ENCODE results near the gene NOP53. TPM values are rescaled to one million over a fixed set of nuclear protein-coding genes. Genes with fewer than 3 reads are reported as not detected.
A peak's percentile ranks its signal among the peaks of the same experiment; 100 is the strongest.

NOP53 gene
- total and polyA plus RNA-seq, 2 of the 8 experiments (the other 6 are each of a cell fraction or from before 2014, with no cell fraction given), result 107 to 245 TPM

DNA sequence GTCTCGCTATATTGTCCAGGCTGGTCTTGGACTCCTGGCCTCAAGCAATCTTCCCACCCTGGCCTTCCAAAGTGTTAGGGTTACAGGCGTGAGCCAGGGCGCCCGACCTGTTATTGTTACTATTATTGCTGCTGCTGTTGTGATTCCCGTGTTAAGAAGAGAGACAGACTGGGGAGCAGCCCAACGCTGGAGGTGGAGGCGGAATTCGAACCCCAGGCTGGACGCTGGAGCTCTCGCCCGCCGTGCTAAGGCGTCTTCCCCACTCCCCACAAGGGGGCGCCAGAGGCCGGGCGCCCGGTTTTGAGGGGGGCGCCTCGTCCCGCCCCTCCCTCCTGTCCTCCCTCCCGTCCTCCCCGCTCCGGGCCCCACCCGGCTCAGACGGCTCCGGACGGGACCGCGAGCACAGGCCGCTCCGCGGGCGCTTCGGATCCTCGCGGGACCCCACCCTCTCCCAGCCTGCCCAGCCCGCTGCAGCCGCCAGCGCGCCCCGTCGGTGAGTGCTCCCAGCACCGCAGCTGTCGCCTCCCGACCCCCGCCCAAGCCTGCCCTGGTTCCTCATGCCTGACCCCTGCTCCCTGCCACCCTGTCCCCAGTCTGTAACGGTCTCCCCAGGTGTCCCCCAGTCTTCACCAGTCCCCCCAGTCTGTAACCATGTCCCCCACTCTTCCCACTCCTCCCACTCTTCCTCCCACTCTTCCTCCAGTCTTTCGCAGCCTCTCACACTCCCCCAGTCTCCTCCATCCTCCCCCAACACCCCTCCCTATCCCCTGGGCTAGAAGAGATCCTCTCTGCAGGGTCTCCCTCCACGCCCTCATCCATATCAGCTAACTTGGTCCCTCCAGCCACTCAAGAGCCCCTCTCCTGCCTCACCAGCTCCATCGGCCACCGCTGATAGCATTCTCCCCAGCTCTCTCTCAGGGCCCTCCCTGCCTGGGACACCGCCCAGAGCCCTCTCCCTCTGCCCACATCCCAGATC, 32.0 kb upstream of the NOP53 start, which contains the start of gene EHD2:
Gene EHD2 (plus strand): TSS at position 377 of the 976 bp plus-strand sequence. CDS start 3,191 bp downstream, outside the sequence.
- no peaks in the 10 kb centered on the region for H3K79me2 ChIP-seq (ENCODE audit: control insufficient read depth in 1 of 2, insufficient read depth in 2 of 2, low read length in 2 of 2)
- H4K91ac ChIP-seq (replicated peaks; ENCODE audit: insufficient read length, low read length), result peak within 1 kb of the TSS; percentile 18
- WGBS, 2 experiments (ENCODE audit: extremely low coverage in 1 of 2, insufficient coverage in 1 of 2, insufficient read length in 1 of 2, insufficient replicate concordance in 2 of 2, low coverage in 1 of 2, low lambda C conversion rate in 2 of 2, missing lambda C conversion rate in 1 of 2), result 32% methylated on average over 18 of the region's 52 CpGs; no CpG with 5 or more reads in 1 of the 2 experiments
- H2BK20ac ChIP-seq (ENCODE audit: low read length), result no peak within 1 kb of the TSS
- H3K36me3 ChIP-seq (ENCODE audit: control insufficient read depth in 2 of 4, insufficient read depth in 4 of 4, low read length in 3 of 4), result no peaks in the 10 kb centered on the region
- no peak within 1 kb of the TSS for H2AK5ac ChIP-seq (ENCODE audit: low read depth, low read length)
- no peak within 1 kb of the TSS for H3K56ac ChIP-seq (replicated peaks; ENCODE audit: insufficient read length, low read depth, low read length)
- DNase-seq (ENCODE audit: low read depth in 1 of 2, low spot score in 2 of 2), result peak in 1 of 2 experiments; percentile 89
- no peaks in the 10 kb centered on the region for H3K27me3 ChIP-seq (replicated peaks in 1 of 4; ENCODE audit: control insufficient read depth in 3 of 4, extremely low read depth in 1 of 4, insufficient read depth in 3 of 4, low read length in 3 of 4)
- H3K18ac ChIP-seq (ENCODE audit: extremely low read depth, low read length), result peak within 1 kb of the TSS; percentile 19; the same call in 1 of the 2 replicates
- peak within 1 kb of the TSS; percentile 47 to 66 (median 56) for H3K4me3 ChIP-seq (ENCODE audit: extremely low read depth in 1 of 4, insufficient read depth in 2 of 4, low read depth in 3 of 4, low read length in 4 of 4)
- H3K79me1 ChIP-seq (ENCODE audit: low read depth, low read length), result no peaks in the 10 kb centered on the region
- peaks cover 3% of the 10 kb centered on the region in 2 experiments; a peak in 1 of 4 replicates for H3K9me3 ChIP-seq (ENCODE audit: insufficient read depth in 2 of 2, low read depth in 1 of 2, low read length in 1 of 2)
- no peak within 1 kb of the TSS for H2BK12ac ChIP-seq (ENCODE audit: low read depth, low read length)
- no peaks in the 10 kb centered on the region for H3K4me1 ChIP-seq (replicated peaks in 1 of 4; ENCODE audit: control insufficient read depth in 3 of 4, insufficient read depth in 4 of 4, low read length in 3 of 4)
- no peak within 1 kb of the TSS for H3K14ac ChIP-seq (ENCODE audit: insufficient read length)
- no peak for FAIRE-seq
- H2BK120ac ChIP-seq (replicated peaks; ENCODE audit: low read depth, low read length), result no peak within 1 kb of the TSS
- H3K4me2 ChIP-seq (ENCODE audit: insufficient read depth in 1 of 2, low read depth in 2 of 2, low read length in 2 of 2), result peak within 1 kb of the TSS; percentile 38 to 63; a peak in 3 of 4 replicates
- peak within 1 kb of the TSS; percentile 92; the same call in 1 of the 2 replicates for H2BK15ac ChIP-seq (ENCODE audit: low read length)
- H3K23me2 ChIP-seq (ENCODE audit: low read depth, low read length), result peaks cover 5% of the 10 kb centered on the region; the same call in 1 of the 2 replicates
- ChIA-PET POLR2A (ENCODE audit: partially characterized antibody) (interaction anchor here (0.8 to 2.7 kb wide), 9 partner anchors 9 to 89 kb away, joined by 3 to 15 read pairs (median 4); partner anchors contain the start of gene NOP53), CTCF (ENCODE audit: partially characterized antibody) (interaction anchor here (0.5 to 24.9 kb wide), 39 partner anchors 10 to 1999 kb away, joined by 3 to 436 read pairs (median 4); partner anchors contain the start of genes KPTN and NOP53)
- no peak within 1 kb of the TSS for H3K4ac ChIP-seq (replicated peaks; ENCODE audit: insufficient read length, low read depth, low read length)
- no peaks in the 10 kb centered on the region for H4K20me1 ChIP-seq (replicated peaks in 1 of 2; ENCODE audit: control insufficient read depth in 1 of 2, insufficient read depth in 2 of 2, low read length in 2 of 2)
- no peak within 1 kb of the TSS for H2BK5ac ChIP-seq (ENCODE audit: low read depth, low read length)
- no peak within 1 kb of the TSS for H2AFZ ChIP-seq (ENCODE audit: low read length)
- no peak within 1 kb of the TSS for H3K27ac ChIP-seq (ENCODE audit: low read depth, low read length)
- H3K9ac ChIP-seq (replicated peaks in 1 of 4; ENCODE audit: extremely low read depth in 1 of 4, low read depth in 3 of 4, low read length in 3 of 4), result no peak within 1 kb of the TSS
- no peak within 1 kb of the TSS for H4K8ac ChIP-seq (ENCODE audit: extremely low read depth, insufficient read depth, low read length)
- no peak within 1 kb of the TSS for H4K5ac ChIP-seq (ENCODE audit: insufficient read length, low read depth, low read length)
- no peak within 1 kb of the TSS for H3K23ac ChIP-seq (ENCODE audit: insufficient read length)
- TF ChIP-seq KDM4A (IDR thresholded peaks at IDR 0.05; ENCODE audit: low read depth, low read length, severe bottlenecking) (peak; percentile 93), YY1 (IDR thresholded peaks at IDR 0.05; ENCODE audit: low read depth, low read length) (no peak), TEAD4 (IDR thresholded peaks at IDR 0.05; ENCODE audit: low read depth, low read length) (no peak), RNF2 (IDR thresholded peaks at IDR 0.05; ENCODE audit: borderline replicate concordance, low read depth, low read length, missing control alignments, poor library complexity, severe bottlenecking) (no peak), ASH2L (IDR thresholded peaks at IDR 0.05; ENCODE audit: low read length) (peak; percentile 58), SIN3A (conservative IDR thresholded peaks at IDR 0.05 in 1 of 2, IDR thresholded peaks at IDR 0.05 in 1 of 2; ENCODE audit: low read depth in 1 of 2, low read length in 2 of 2) (0 out of 4 replicates have a peak, but pooled peaks of 1 of the 2 experiments have one; percentile 36), TAF1 (IDR thresholded peaks at IDR 0.05; ENCODE audit: low read depth, low read length) (no peak), SIX5 (IDR thresholded peaks at IDR 0.05; ENCODE audit: low read depth, low read length) (no peak), BCL11A (IDR thresholded peaks at IDR 0.05; ENCODE audit: low read depth in 2 of 2, low read length in 2 of 2) (no peak)
- TF ChIP-seq, protein P1, sequence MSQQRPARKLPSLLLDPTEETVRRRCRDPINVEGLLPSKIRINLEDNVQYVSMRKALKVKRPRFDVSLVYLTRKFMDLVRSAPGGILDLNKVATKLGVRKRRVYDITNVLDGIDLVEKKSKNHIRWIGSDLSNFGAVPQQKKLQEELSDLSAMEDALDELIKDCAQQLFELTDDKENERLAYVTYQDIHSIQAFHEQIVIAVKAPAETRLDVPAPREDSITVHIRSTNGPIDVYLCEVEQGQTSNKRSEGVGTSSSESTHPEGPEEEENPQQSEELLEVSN (IDR thresholded peaks at IDR 0.05), result no peak
